GM18858 (cell line): ENCODE results near the gene LDLRAD3.
"Not testable (repeated sequence)": the region's sequence is repeated elsewhere in the genome, so short reads cannot be mapped to it uniquely, and the experiment has no call there.

Experiments
- ATAC-seq: cut with Tn5 transposase; IDR thresholded peaks from one replicate; pipeline ENCODE4 v1.9.1; 2021; ENCODE audit not compliant: unreplicated experiment

LDLRAD3 gene

GRCh38 chr11:36044636-36045035 lies 100.8 kb downstream of the LDLRAD3 start:
- ATAC-seq = no peak

- not testable (repeated sequence) for ATAC-seq
Observed at GRCh38 chr11:36045945-36046344, 102.1 kb downstream of the LDLRAD3 start.

GRCh38 chr11:36046932-36047331 lies 103.1 kb downstream of the LDLRAD3 start:
- no peak for ATAC-seq

GRCh38 chr11:36047344-36047743 lies 103.5 kb downstream of the LDLRAD3 start:
- no peak for ATAC-seq

GRCh38 chr11:36048496-36049247 lies 104.8 kb downstream of the LDLRAD3 start:
- ATAC-seq = no peak

DNA sequence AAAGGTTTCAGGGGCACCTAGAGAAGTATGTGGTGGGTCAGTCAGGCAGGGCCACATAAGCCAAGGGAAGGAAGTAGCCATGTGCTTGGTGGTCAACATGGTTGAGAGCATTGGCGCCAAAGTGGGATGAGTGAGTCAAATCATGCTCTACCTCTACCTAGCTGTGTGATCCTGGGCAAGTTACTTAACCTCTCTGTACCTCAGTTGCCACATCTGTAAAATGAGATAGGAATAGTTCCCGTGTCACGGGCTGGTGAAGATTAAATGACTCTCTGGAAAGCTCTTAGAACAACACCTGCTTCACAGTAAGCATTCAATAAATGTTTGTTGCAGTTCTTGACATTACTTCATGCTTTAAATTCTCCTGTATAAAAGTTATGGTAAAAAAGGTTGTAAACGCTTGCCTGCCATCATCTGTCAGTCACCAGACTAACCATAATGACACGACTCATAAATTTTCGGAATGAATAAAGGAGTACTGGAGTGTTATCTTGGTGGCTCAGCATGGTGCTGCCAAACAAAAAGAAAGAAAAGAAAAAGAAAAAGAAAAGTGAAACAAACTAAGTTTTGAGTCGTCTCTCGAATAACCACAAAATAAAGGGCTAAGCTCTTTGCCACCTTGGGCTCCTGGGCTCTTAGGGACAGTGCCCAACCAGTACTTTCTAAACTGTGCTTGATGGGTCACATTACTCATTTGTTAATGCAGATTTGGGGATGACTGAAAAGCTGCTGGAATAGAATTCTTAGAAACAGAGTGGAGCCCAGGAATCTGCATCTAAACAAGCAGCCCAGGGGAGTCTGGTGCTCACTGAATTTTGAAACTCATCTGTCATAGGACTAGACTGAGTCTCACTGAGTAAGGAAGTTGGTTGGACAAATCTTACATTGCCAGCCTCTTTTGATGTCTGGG lies 107.6 kb downstream of the LDLRAD3 start:
- ATAC-seq = no peak

DNA sequence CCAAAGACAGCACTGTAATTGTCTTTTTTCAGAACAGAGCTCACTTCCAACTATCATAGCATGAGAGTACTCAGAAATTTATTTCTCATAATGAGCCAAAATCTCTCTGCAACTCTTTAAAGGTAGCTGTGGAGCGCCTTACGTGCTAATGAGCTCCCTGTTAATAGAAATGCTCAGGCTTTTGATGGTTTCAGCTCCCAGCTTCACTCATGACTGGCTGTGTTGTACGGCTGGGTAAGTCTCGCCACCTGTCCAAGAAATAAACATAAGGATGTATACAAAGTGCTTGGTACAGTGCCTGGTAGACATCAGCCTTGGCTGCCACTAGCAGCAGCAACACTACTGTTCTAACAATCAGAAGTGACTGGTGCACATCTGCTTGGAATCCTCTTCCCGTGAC lies 109.4 kb downstream of the LDLRAD3 start:
- ATAC-seq = no peak

GRCh38 chr11:36053862-36054261 lies 110.0 kb downstream of the LDLRAD3 start:
- no peak for ATAC-seq

DNA sequence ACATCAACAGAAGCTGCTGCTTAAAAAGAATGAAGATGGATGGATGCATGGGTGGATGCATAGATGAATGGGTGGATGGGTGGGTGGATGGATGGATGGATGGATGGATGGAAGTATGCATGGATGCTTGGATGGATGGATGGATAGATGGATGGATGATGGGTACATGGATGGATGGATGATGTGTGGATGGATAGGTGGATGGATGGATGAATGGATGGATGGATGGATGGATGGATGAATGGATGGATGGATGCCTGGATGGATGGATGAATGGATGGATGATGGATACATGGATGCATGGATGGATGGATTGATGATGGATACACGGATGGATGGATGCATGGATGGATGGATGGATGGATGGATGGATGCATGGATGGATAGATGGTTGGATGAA lies 110.8 kb downstream of the LDLRAD3 start:
- ATAC-seq = no peak

DNA sequence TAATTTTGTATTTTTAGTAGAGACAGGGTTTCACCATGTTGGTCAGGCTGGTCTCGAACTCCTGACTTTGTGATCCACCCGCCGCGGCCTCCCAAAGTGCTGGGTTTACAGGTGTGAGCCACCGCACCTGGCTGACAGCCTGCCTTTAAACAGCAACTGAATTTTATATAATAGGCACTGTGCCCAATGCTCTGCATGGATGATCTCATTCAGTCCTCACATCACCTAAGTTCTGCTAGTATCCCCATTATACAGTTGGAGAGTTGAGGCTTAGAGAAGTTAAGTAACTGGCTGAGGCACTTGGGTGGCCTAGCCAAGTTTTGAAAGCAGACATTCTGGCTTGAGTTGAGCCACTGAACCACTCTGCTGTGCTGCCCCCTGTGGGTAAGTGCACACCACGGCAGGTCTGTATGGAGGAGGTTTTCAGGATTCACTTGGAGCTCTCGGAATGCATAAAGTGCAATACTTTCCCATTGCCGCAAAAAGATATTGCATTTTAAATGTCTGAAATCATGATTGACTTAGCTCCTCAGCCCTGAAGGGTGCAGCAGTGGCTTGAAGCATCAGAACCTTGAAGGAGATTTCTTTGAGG lies 112.4 kb downstream of the LDLRAD3 start:
- no peak for ATAC-seq

GRCh38 chr11:36057379-36058042 lies 113.6 kb downstream of the LDLRAD3 start:
- ATAC-seq = no peak

DNA sequence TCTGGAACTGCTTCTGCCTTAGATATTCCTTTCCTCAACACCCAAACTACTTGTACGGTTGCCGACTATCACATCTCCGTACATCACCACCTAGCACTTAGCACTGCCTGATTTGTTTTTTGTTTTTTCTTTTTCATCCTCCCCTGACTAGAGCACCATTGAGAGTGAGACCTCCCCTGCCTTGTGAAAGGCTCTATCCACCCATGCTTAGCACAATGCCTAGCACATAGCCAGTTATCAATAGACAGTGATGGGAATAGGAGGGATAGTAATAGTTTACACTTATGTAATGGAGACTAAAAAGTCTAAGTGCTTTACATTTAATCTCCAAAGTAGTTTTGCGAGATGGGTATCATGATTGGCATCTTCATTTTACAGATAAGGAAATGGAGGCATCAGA lies 115.8 kb downstream of the LDLRAD3 start:
- no peak for ATAC-seq

DNA sequence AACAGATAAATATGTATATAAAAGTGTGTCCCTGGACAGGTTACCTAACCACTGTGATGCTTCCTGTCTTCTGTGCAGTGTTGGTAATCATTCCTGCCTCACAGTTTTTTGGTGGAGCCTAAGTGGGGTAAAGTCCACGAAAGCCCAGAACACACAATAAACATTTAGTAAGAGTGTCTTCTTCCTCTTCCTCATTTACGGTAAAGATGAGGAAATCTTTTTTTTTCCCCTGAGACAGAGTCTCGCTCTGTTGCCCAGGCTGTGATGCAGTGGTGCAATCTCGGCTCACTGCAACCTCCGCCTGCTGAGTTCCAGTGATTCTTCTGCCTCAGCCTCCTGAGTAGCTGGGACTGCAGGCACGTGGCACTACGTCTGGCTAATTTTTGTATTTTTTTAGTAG lies 117.1 kb downstream of the LDLRAD3 start:
- ATAC-seq = no peak

DNA sequence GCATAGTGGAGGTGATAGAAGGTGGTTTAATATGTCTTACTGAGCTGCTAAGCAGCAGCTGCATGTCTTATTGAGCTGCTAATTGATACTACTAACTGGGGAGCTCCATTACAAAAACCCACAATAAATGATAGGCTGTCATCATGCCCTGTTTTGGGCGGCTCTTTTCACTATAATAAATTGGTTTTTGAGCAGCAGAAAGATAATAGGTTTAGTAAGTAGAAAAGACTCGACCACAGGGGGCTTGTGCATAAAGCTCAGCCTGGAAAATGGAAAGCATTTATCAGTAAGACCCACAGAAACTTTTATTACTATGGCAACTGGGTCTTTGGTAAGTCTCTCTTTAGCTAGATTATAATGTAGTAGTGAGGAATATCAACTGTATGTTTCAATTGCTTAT lies 117.6 kb downstream of the LDLRAD3 start:
- ATAC-seq = no peak

GRCh38 chr11:36062796-36063365 lies 119.0 kb downstream of the LDLRAD3 start:
- ATAC-seq = no peak

GRCh38 chr11:36065436-36065835 lies 121.6 kb downstream of the LDLRAD3 start:
- ATAC-seq = no peak

DNA sequence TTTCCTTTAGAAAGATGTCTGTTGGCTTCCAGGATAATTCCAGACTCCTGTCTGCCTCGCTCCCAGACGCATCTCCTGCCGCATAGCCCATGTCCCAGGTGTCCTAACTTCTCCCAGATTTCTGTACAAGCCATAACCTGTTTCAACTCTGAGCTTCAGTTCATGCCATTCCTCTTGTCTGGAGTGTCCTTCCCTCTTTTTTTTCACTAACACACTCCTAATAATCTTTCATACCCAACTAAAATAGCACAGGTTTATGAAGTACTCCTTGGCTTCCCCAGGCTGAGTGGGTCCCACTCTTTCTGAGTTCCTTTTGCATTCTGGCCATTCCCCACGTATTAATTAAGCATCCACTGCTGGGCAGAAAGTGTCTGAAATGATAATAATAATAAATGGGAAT lies 123.0 kb downstream of the LDLRAD3 start:
- ATAC-seq = no peak

GRCh38 chr11:36069576-36070212 lies 125.8 kb downstream of the LDLRAD3 start:
- no peak for ATAC-seq

DNA sequence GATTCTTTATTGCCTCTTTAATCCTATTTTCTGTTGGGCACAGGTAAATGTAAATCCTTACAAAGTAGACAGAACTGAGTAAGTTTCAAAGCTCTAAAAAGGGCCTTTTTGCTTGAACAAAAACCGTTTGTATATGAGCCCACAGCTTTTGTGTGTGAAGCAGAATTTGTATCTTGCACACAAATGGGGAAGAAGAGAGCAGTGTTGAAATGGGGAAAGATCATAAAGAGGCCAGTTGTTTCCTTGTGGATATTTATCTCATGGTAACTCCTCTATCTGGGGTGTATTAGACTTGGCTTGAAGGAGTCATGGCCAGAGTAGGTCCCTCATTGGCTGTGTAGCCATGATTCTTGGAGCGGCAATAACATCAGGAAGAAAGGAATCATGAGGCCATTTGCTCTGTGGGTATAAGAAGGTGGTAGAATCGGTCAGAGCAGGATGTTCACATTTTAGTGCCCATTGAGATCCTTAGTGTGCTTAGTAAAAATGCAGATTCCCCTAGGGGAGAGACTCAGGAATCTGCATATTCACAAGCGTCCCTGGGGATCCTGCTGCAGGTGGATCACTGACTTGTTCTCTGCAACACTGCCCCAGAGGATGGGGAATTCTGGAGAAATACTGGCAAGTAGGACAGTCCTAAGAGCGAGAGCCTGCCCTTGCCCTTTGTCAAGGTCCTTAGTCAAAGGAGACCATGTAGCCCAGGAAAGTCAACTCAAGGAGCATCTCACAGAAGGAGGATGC lies 126.5 kb downstream of the LDLRAD3 start:
- ATAC-seq = no peak

GRCh38 chr11:36070954-36071330 lies 127.1 kb downstream of the LDLRAD3 start:
- ATAC-seq = no peak
